Measurements from ENCODE around the gene NET1.

- no peak for TF ChIP-seq CTCF (IDR thresholded peaks at IDR 0.05)
- no peak for TF ChIP-seq POLR2A (IDR thresholded peaks at IDR 0.05)
These were observed 25.2 kb upstream of the NET1 start for GRCh38 chr10:5387169-5387568.

All from lower leg skin (tissue), 3 donors.